ENCODE results near the gene PROM1.

DNA sequence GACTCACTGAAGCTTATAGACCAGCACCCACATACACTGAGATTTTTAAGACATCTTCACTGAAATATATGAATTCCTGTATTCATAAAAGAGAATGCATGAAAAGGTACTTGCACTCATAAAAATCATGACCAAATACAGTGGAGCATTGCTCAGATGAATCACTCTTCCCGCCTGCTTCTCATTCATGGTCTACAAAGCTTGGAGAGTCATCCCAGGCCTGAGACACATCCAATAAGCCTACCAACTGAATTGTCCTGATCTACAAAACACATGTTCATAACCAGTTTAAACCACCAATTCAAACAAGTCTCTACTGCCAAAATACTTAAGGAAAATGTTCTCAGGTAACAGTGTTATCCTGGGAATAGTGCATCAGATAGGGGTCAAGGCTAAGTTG lies 38.1 kb downstream of the PROM1 start:
- TF ChIP-seq, protein P1, sequence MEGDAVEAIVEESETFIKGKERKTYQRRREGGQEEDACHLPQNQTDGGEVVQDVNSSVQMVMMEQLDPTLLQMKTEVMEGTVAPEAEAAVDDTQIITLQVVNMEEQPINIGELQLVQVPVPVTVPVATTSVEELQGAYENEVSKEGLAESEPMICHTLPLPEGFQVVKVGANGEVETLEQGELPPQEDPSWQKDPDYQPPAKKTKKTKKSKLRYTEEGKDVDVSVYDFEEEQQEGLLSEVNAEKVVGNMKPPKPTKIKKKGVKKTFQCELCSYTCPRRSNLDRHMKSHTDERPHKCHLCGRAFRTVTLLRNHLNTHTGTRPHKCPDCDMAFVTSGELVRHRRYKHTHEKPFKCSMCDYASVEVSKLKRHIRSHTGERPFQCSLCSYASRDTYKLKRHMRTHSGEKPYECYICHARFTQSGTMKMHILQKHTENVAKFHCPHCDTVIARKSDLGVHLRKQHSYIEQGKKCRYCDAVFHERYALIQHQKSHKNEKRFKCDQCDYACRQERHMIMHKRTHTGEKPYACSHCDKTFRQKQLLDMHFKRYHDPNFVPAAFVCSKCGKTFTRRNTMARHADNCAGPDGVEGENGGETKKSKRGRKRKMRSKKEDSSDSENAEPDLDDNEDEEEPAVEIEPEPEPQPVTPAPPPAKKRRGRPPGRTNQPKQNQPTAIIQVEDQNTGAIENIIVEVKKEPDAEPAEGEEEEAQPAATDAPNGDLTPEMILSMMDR (conservative IDR thresholded peaks at IDR 0.05; ENCODE audit: low read depth in 2 of 2) = no peak
- TF ChIP-seq POLR2AphosphoS5 (IDR thresholded peaks at IDR 0.05; ENCODE audit: low read depth) (no peak), ZNF331 (CRISPR knock-in tag; IDR thresholded peaks at IDR 0.05; ENCODE audit: low read depth) (no peak), EZH2phosphoT487 (IDR thresholded peaks at IDR 0.05; ENCODE audit: unreplicated experiment) (no peak), EZH2 (IDR thresholded peaks at IDR 0.05; ENCODE audit: low read depth, unreplicated experiment) (no peak)
